Activated T-cell treated with anti-CD3 and anti-CD28 coated beads, Interleukin-2, amount 50 U/mL, for 1 hour (primary cell): Measurements from ENCODE around the gene FAF1.

ENCODE experiments used
- DNase-seq: peaks from one replicate; pipeline ENCODE4 v3.0.0-alpha.2; 2020

The FAF1 gene

GRCh38 chr1:50977575-50978143 lies 17.6 kb upstream of the FAF1 start:
- DNase-seq, result peak; percentile 49

DNA sequence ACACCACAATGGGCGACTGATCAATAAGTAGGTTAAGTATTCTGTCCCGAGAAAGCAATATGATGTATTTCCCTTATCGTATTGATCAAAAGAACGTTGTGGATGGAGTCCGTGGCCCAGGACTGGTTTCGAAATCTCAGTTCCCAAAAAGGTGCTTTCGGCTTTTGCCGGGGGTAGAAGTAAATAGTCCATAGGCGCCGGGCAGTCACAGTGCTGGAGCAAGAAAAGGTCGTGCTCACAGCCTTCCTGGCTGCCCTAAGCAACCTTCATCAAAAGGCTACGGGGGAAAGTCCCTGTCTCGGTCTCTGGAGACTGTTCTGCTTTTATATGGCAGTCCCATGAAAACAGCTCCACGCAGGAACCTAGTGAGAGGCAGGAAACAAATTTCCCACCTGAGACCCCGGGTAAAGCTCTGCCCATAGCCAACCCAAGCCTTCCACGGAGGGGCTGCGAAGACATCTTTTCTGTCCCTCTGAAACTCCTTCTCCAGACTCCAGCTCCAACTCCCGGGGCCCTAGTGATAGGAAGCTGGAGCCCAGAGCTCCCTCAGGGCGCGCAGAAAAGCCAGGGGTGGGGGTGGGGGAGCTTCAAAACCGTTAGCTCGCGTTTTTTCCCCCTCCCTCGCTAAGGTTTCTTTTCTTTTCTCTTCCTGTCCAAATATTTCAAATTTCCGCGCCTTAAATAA lies 17.0 kb upstream of the FAF1 start:
- DNase-seq, result peak; percentile 36

DNA sequence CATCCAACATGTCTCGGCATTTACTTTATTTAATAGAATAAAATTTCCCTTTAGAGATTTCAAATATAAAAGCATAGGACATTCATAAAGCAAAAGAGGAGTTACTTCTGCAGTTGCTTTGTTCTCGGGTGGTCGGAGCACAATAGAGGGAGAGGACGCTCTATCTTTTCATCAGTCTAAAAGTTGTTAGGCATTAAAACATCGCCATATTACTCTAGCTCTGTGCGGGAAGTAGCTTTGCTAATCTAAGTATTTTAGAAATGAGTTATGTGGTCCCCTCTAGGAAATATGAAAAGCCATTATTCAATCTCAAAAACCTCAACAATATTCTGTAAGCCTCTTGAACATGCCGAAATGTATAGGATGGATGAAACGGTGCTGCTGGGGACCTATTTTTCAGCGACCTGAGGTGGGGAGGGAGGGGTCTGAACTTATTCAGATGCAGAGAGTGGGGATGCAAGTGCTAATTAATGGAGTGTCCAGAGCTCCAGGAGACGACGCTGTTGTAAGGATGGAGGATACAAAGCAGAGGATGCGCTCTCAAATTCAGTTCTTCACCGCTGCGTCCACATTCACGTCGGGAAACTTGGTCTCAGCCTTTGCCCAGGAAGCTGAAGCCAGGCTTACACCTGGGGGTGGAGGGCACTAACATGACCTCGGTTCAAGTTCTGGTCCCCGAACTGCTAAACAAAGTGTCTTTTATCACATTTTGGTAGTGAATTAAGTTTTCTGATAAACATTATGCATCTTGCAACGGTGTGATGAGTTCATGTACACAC lies 16.2 kb upstream of the FAF1 start:
- DNase-seq, result no peak

GRCh38 chr1:50975436-50975835 lies 15.4 kb upstream of the FAF1 start:
- no peak for DNase-seq

DNA sequence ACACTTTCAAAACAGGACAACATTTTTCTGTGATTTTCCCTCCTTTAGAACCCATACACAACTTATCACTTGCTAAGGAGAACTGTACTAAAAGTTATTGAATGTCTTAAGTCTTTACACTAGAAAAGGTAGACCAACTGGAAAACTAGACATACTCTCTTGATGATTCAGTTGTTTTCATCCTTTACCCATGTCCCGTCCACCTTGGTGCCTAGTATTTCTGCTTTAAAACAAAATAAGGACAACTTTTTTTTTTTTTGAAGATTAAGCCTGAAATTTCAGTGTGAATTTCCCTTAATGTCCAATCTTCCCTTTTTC lies 14.5 kb upstream of the FAF1 start:
- no peak for DNase-seq

- no peak for DNase-seq
Observed at GRCh38 chr1:50973875-50974617, 14.0 kb upstream of the FAF1 start.

GRCh38 chr1:50973255-50973654 lies 13.2 kb upstream of the FAF1 start:
- no peak for DNase-seq

GRCh38 chr1:50972766-50973165 lies 12.7 kb upstream of the FAF1 start:
- no peak for DNase-seq

GRCh38 chr1:50971748-50972305 lies 11.8 kb upstream of the FAF1 start:
- DNase-seq, result no peak

DNA sequence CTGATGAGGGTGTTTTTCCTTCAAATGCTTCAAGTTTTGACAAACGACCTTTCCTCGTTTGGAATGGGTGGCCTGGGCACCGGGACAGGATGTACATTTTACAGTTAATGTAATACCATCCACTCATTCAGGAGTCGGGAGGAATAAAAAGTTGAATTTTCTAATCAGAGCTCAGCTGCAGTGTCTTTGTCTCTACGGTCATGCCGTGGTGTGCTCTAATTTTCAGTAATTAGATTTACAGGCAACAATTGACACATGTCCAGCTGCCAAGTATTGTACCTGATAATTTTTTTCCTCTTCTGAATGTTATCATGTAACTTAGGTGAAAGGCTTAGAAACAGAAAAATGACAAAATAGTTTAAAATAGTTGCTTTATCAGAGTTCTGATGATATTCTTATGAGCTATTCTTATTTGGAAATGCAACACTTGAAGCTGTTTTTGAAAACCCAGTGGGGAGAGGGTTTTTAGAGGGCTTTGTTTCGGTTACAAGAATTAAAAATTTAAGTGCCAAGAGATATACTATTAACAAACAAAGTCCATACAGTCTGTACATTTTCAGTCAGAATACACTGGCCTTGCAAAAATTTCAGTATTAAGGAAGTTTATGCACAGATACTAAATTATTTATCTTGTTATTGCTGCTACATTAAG lies 11.0 kb upstream of the FAF1 start:
- no peak for DNase-seq

GRCh38 chr1:50970509-50970887 lies 10.4 kb upstream of the FAF1 start:
- no peak for DNase-seq

- peak; percentile 56 for DNase-seq
Observed at GRCh38 chr1:50969611-50970508, 9.8 kb upstream of the FAF1 start, which contains the start of gene CDKN2C. CDKN2C (plus strand) TSS chr1:50970245; CDS start chr1:50970369, 124 bp downstream.

GRCh38 chr1:50968821-50969610 lies 8.9 kb upstream of the FAF1 start:
- peak; percentile 53 for DNase-seq

DNA sequence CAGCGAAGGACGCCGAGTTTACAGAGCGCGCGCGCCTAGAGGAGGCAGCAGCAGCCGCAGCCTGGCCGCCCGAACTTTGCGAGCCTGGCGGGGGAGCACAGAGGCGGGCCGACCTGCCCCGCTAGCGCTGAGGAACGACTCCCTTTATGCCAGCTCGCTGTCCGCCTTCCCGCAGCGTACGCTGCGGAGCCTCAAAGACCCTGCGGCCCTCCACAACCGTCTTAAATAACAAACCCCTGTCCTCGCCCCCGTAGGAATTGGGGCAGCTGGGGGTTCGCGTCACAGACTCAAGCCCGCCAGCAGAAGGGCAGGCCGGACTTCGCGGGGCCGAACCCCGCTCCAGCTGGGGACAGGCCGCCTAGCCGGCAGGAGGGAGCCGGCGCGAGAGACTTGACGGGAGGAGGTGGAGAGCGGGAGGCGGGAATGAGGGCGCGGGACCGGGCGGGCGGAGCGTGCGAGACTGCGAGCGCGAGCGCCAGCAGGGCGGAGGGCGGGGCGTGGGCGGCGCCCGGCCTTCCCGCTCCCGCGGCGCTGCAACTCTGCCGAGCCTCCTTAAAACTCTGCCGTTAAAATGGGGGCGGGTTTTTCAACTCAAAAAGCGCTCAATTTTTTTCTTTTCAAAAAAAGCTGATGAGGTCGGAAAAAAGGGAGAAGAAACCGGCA lies 8.2 kb upstream of the FAF1 start:
- peak; percentile 85 for DNase-seq

DNA sequence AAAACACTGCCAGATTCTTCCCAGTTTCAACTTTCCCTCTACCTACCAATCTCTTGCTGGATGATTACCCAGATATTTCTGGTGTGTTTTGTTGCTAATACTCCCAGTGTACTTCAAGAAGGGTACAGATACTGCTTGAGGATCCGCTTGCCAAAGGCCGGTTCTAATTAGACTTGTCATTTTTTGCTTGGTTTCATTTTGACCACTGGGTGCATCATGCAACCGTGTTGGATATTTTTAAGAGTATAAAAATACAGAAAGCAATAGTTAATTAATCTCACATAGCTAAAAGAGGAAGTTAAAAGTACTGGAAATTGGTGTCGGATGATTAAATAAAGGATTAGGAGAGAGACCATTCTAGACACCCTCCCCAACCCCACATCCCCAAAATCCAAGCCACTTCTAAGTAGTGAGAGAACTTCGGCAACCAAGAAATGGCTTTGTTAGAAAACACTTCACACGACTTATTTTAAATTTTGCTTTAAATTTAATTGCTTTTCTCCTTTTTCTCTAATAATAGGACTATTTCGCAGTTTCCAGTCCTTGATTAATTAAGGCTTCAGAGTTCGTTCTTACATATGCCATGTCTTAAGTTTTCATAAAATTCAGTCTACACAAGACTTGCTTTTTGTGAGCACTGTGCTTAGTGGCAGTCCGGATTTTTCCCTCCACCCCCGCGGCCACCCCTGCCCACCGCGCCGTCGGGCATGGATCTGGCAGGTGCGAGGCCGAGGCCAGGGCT lies 7.5 kb upstream of the FAF1 start:
- DNase-seq, result no peak

DNA sequence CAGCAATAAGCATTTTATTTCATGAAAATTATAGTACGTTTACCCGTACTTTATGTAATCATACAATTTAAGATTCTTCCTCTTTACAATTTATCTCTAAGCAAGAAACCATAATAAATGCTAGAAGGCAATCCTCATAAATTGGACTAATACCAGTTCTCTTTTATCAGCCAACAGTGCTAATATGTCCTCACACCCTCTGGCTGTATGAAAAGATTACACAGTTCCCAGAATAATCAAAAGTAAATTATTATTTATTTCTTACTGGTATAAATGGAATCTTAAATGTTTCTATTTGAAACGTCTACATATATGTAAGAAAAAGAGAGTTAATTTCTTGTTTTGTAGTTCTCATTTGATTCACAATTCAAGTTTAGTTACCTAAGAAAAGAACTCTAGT lies 6.9 kb upstream of the FAF1 start:
- no peak for DNase-seq

DNA sequence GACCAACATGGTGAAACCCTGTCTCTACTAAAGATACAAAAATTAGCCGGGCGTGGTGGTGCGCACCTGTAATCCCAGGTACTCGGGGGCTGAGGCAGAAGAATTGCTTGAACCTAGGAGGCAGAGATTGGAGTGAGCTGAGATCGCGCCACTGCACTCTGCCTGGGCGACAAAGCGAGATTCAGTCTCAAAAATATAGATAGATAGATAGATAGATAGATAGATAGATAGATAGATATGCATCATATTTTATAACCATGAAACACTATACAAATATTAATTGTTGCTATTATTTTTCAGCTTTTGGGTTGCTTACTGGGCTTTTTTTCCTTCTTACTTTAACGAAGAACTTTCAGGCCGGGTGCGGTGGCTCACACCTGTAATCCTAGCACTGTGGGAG lies 4.8 kb upstream of the FAF1 start:
- no peak for DNase-seq

- no peak for DNase-seq
Observed at GRCh38 chr1:50959303-50959912, 659 bp downstream of the FAF1 start.

DNA sequence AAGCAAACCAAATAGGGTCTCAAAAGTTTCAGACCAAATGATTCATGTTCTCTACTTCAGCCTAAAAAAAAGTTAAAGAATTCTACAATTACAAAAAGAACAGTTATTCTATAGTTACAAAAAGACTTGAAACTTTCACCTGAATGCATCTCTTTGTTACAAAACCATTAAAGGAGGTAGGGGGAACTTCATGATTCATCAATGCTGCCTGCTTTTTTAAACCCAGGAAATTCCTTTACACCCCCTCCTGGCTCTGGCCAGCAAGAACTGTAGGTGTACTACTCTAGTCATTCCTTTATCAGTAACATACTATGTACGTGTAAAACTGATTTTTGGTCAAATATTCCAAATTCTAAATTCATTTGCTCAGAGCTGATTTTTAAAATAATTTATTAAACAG lies 5.0 kb downstream of the FAF1 start:
- no peak for DNase-seq
